ENCODE data around the gene NCCRP1.

GRCh38 chr19:39207293-39207836 is 10.6 kb downstream of the NCCRP1 start:
- no peak for TF ChIP-seq POLR2A (IDR thresholded peaks at IDR 0.05)
- no peak for TF ChIP-seq CTCF (IDR thresholded peaks at IDR 0.05)
